Measurements from ENCODE around the gene RETN. TPM values are rescaled to one million over a fixed set of nuclear protein-coding genes. Genes with fewer than 3 reads are reported as not detected.

Gene RETN
- total and polyA plus RNA-seq, 2 of the 8 experiments (the other 6 are each of a cell fraction or from before 2014, with no cell fraction given), result not detected

DNA sequence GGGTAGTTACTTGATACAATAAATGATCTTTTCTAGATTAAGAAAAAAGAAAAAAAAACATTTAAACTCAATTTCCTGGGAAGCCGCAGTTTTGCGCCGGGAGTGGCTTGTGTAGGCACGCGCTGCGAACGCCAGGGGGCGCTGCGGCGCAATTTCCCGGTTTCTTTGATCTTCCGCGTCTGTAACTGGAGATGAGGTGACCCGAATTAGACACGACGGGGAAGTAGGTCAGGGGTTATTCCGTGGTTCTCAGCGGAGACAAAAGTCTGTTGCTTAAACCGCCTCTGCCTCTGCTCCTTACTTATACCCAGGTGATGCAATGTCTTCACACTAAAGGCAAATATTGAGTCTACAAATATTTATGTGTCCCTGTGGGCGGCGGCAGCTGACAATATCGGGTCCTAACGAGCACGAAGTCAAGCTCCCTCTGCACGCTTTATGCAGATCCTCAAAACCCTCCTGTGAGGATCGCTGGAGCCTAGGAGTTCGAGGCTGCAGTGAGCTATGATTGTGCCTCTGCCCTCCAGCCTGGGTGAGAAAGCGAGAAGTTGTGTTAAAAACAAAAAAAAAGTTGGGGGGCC is 16.7 kb upstream of the RETN start (continued):
- TF ChIP-seq, protein P1, sequence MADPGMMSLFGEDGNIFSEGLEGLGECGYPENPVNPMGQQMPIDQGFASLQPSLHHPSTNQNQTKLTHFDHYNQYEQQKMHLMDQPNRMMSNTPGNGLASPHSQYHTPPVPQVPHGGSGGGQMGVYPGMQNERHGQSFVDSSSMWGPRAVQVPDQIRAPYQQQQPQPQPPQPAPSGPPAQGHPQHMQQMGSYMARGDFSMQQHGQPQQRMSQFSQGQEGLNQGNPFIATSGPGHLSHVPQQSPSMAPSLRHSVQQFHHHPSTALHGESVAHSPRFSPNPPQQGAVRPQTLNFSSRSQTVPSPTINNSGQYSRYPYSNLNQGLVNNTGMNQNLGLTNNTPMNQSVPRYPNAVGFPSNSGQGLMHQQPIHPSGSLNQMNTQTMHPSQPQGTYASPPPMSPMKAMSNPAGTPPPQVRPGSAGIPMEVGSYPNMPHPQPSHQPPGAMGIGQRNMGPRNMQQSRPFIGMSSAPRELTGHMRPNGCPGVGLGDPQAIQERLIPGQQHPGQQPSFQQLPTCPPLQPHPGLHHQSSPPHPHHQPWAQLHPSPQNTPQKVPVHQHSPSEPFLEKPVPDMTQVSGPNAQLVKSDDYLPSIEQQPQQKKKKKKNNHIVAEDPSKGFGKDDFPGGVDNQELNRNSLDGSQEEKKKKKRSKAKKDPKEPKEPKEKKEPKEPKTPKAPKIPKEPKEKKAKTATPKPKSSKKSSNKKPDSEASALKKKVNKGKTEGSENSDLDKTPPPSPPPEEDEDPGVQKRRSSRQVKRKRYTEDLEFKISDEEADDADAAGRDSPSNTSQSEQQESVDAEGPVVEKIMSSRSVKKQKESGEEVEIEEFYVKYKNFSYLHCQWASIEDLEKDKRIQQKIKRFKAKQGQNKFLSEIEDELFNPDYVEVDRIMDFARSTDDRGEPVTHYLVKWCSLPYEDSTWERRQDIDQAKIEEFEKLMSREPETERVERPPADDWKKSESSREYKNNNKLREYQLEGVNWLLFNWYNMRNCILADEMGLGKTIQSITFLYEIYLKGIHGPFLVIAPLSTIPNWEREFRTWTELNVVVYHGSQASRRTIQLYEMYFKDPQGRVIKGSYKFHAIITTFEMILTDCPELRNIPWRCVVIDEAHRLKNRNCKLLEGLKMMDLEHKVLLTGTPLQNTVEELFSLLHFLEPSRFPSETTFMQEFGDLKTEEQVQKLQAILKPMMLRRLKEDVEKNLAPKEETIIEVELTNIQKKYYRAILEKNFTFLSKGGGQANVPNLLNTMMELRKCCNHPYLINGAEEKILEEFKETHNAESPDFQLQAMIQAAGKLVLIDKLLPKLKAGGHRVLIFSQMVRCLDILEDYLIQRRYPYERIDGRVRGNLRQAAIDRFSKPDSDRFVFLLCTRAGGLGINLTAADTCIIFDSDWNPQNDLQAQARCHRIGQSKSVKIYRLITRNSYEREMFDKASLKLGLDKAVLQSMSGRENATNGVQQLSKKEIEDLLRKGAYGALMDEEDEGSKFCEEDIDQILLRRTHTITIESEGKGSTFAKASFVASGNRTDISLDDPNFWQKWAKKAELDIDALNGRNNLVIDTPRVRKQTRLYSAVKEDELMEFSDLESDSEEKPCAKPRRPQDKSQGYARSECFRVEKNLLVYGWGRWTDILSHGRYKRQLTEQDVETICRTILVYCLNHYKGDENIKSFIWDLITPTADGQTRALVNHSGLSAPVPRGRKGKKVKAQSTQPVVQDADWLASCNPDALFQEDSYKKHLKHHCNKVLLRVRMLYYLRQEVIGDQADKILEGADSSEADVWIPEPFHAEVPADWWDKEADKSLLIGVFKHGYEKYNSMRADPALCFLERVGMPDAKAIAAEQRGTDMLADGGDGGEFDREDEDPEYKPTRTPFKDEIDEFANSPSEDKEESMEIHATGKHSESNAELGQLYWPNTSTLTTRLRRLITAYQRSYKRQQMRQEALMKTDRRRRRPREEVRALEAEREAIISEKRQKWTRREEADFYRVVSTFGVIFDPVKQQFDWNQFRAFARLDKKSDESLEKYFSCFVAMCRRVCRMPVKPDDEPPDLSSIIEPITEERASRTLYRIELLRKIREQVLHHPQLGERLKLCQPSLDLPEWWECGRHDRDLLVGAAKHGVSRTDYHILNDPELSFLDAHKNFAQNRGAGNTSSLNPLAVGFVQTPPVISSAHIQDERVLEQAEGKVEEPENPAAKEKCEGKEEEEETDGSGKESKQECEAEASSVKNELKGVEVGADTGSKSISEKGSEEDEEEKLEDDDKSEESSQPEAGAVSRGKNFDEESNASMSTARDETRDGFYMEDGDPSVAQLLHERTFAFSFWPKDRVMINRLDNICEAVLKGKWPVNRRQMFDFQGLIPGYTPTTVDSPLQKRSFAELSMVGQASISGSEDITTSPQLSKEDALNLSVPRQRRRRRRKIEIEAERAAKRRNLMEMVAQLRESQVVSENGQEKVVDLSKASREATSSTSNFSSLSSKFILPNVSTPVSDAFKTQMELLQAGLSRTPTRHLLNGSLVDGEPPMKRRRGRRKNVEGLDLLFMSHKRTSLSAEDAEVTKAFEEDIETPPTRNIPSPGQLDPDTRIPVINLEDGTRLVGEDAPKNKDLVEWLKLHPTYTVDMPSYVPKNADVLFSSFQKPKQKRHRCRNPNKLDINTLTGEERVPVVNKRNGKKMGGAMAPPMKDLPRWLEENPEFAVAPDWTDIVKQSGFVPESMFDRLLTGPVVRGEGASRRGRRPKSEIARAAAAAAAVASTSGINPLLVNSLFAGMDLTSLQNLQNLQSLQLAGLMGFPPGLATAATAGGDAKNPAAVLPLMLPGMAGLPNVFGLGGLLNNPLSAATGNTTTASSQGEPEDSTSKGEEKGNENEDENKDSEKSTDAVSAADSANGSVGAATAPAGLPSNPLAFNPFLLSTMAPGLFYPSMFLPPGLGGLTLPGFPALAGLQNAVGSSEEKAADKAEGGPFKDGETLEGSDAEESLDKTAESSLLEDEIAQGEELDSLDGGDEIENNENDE (IDR thresholded peaks at IDR 0.05; ENCODE audit: insufficient replicate concordance, low read length), result peak; percentile 53
- TF ChIP-seq SP2 (IDR thresholded peaks at IDR 0.05; ENCODE audit: low read length), result no peak
- no peak for TF ChIP-seq KDM5A (IDR thresholded peaks at IDR 0.05; ENCODE audit: low read length)
- no peak for TF ChIP-seq SIN3A (conservative IDR thresholded peaks at IDR 0.05 in 1 of 2, IDR thresholded peaks at IDR 0.05 in 1 of 2; ENCODE audit: low read depth in 1 of 2, low read length in 2 of 2)
- TF ChIP-seq TEAD4 (IDR thresholded peaks at IDR 0.05; ENCODE audit: low read depth, low read length), result peak; percentile 54; the same call in 1 of the 2 replicates
- TF ChIP-seq, protein P2, sequence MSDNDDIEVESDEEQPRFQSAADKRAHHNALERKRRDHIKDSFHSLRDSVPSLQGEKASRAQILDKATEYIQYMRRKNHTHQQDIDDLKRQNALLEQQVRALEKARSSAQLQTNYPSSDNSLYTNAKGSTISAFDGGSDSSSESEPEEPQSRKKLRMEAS (IDR thresholded peaks at IDR 0.05), result no peak
- no peak for TF ChIP-seq PHF8 (conservative IDR thresholded peaks at IDR 0.05; ENCODE audit: low read depth, low read length)
- TF ChIP-seq SP4 (IDR thresholded peaks at IDR 0.05; ENCODE audit: low read length), result no peak
- TF ChIP-seq SRF (IDR thresholded peaks at IDR 0.05; ENCODE audit: low read depth, low read length), result no peak
- TF ChIP-seq SUZ12 (IDR thresholded peaks at IDR 0.05; ENCODE audit: low read length), result no peak
- TF ChIP-seq CBX8 (IDR thresholded peaks at IDR 0.05; ENCODE audit: borderline replicate concordance, low read depth, low read length), result no peak

All from H1 (cell line).